IMR-90 (cell line): ENCODE measurements around the gene RAB11FIP4. TPM values are rescaled to one million over a fixed set of nuclear protein-coding genes. Genes with fewer than 3 reads are reported as not detected.

Source experiments
- ATAC-seq: fragments of 200-7000 bp; cut with Tn5 transposase; 2 replicates; pipeline ENCODE4 v1.9.1; 2020; ENCODE audit warnings: low read depth, mild to moderate bottlenecking, moderate library complexity
- BruUV-seq: library from RNA; stranded (reverse); fragments of 400-500 nt; replicated peaks from 2 replicates; lab custom pipeline; 2021; lab: Mats Ljungman, UMichigan
- CTCF ChIA-PET: fragments of 300-600 bp; formaldehyde crosslinking; extraction: SDS; loops from one replicate; lab custom pipeline; 2021; ENCODE audit warnings: antibody characterized with exemption; lab: Yijun Ruan, JAX
- POLR2A ChIA-PET: fragments of 300-600 bp; sonication (Branson Sonifier 250); formaldehyde crosslinking; loops from one replicate; lab custom pipeline; 2022; ENCODE audit warnings: antibody characterized with exemption; ENCODE audit not compliant: unreplicated experiment; lab: Charles Lee
- DNase-seq: peaks from one replicate; pipeline ENCODE4 v3.0.0; 2013
- H2AFZ ChIP-seq: replicated peaks from 2 replicates; pipeline ENCODE3; 2013; ENCODE audit warnings: low read length, mild to moderate bottlenecking; ENCODE audit not compliant: poor library complexity
- H2AK5ac ChIP-seq: 2 replicates; pipeline ENCODE4 v1.6.1; 2013; ENCODE audit warnings: low read depth, low read length, inconsistent platforms
- H2AK9ac ChIP-seq: replicated peaks from 2 replicates; pipeline ENCODE3; 2013; ENCODE audit warnings: mild to moderate bottlenecking, low read depth, low read length, moderate library complexity; ENCODE audit not compliant: poor library complexity
- H2BK120ac ChIP-seq: 2 replicates; pipeline ENCODE4 v1.6.1; 2013; ENCODE audit warnings: low read depth, low read length, inconsistent platforms
- H2BK15ac ChIP-seq: 3 replicates; pipeline ENCODE4 v1.6.1; 2013; ENCODE audit warnings: low read depth, low read length, inconsistent platforms
- H2BK20ac ChIP-seq: 2 replicates; pipeline ENCODE4 v1.6.1; 2013; ENCODE audit warnings: low read depth, mild to moderate bottlenecking, inconsistent platforms, low read length, moderate library complexity
- H2BK5ac ChIP-seq: 2 replicates; pipeline ENCODE4 v1.6.1; 2013; ENCODE audit warnings: mild to moderate bottlenecking, low read depth, low read length, inconsistent platforms; ENCODE audit not compliant: poor library complexity, severe bottlenecking
- H3K14ac ChIP-seq: replicated peaks from 2 replicates; pipeline ENCODE4 v1.6.1; 2013; ENCODE audit warnings: low read depth, low read length, inconsistent platforms
- H3K18ac ChIP-seq: 2 replicates; pipeline ENCODE4 v1.6.1; 2013; ENCODE audit warnings: low read depth, low read length, control low read depth
- H3K23ac ChIP-seq: 2 replicates; pipeline ENCODE4 v1.6.1; 2013; ENCODE audit warnings: low read depth, low read length, inconsistent platforms
- H3K27ac ChIP-seq: 2 replicates; pipeline ENCODE4 v1.5.1; 2013; ENCODE audit warnings: mild to moderate bottlenecking, control low read depth, low read length; ENCODE audit not compliant: insufficient read depth
- H3K27me3 ChIP-seq: 2 replicates; pipeline ENCODE4 v1.6.1; 2013; ENCODE audit warnings: low read length; ENCODE audit not compliant: control insufficient read depth, insufficient read depth
- H3K36me3 ChIP-seq: 2 replicates; pipeline ENCODE4 v1.6.1; 2013; ENCODE audit warnings: low read length, mixed read lengths; ENCODE audit not compliant: control insufficient read depth, insufficient read depth
- H3K4ac ChIP-seq: 2 replicates; pipeline ENCODE4 v1.6.1; 2013; ENCODE audit warnings: low read depth, low read length, inconsistent platforms
- H3K4me1 ChIP-seq: 2 replicates; pipeline ENCODE4 v1.6.1; 2013; ENCODE audit warnings: low read length, mixed read lengths; ENCODE audit not compliant: control insufficient read depth, insufficient read depth
- H3K4me2 ChIP-seq: 2 replicates; pipeline ENCODE4 v1.6.1; 2013; ENCODE audit warnings: low read depth, mild to moderate bottlenecking, control low read depth, low read length, moderate library complexity
- H3K4me3 ChIP-seq: 2 replicates; pipeline ENCODE4 v1.5.1; 2013; ENCODE audit warnings: low read depth, mild to moderate bottlenecking, control low read depth, low read length, moderate library complexity; ENCODE audit not compliant: insufficient read depth
- H3K56ac ChIP-seq: 2 replicates; pipeline ENCODE4 v1.6.1; 2013; ENCODE audit warnings: low read length, inconsistent platforms; ENCODE audit not compliant: insufficient read depth; ENCODE audit errors: extremely low read depth
- H3K79me1 ChIP-seq, 2 experiments: 2 replicates each; pipeline ENCODE4 v1.6.1; 2013; ENCODE audit warnings: low read length in 2 of 2, inconsistent platforms in 1 of 2, low read depth in 1 of 2
- H3K9ac ChIP-seq: 2 replicates; pipeline ENCODE4 v1.6.1; 2013; ENCODE audit warnings: low read depth, low read length, control low read depth
- H3K9me1 ChIP-seq: 2 replicates; pipeline ENCODE4 v1.6.1; 2013; ENCODE audit warnings: low read length, inconsistent platforms; ENCODE audit not compliant: insufficient read depth
- H3K9me3 ChIP-seq: 2 replicates; pipeline ENCODE4 v1.6.1; 2013; ENCODE audit warnings: low read length; ENCODE audit not compliant: control insufficient read depth, insufficient read depth
- H4K20me1 ChIP-seq: 2 replicates; pipeline ENCODE4 v1.6.1; 2013; ENCODE audit warnings: low read length, inconsistent platforms; ENCODE audit not compliant: insufficient read depth
- H4K5ac ChIP-seq: 2 replicates; pipeline ENCODE4 v1.6.1; 2013; ENCODE audit warnings: mild to moderate bottlenecking, low read depth, low read length, control low read depth
- H4K8ac ChIP-seq, 2 experiments: 2 replicates each; pipeline ENCODE4 v1.6.1; 2013; ENCODE audit warnings: low read depth in 2 of 2, low read length in 2 of 2, control low read depth in 1 of 2, inconsistent platforms in 1 of 2
- H4K91ac ChIP-seq: 2 replicates; pipeline ENCODE4 v1.6.1; 2013; ENCODE audit warnings: low read depth, low read length, inconsistent platforms; ENCODE audit not compliant: insufficient read depth
- BHLHE40 ChIP-seq: fragments of 150-350 bp; IDR thresholded peaks from 2 replicates; pipeline ENCODE4 v1.6.1; 2016; ENCODE audit warnings: mild to moderate bottlenecking, low read depth, low read length
- CEBPB ChIP-seq: IDR thresholded peaks from 2 replicates; pipeline ENCODE4 v1.6.1; 2012; ENCODE audit warnings: low read depth, low read length, improper control_type of control experiment
- FOS ChIP-seq: fragments of 150-350 bp; IDR thresholded peaks from 2 replicates; pipeline ENCODE4 v1.6.1; 2016; ENCODE audit warnings: low read depth, low read length
- RAD21 ChIP-seq: IDR thresholded peaks from 2 replicates; pipeline ENCODE4 v1.6.1; 2012; ENCODE audit warnings: low read length, improper control_type of control experiment
- SMC3 ChIP-seq: fragments of 150-350 bp; IDR thresholded peaks from 2 replicates; pipeline ENCODE4 v1.6.1; 2016; ENCODE audit warnings: low read depth, mild to moderate bottlenecking, antibody characterized with exemption, low read length, moderate library complexity
- WGBS, 2 experiments: methylation state at CpG; one replicate each; pipeline versions ENCODE4 v1.1.5 to v1.1.7; 2013; ENCODE audit warnings: missing lambda C conversion rate in 2 of 2; ENCODE audit not compliant: insufficient read length in 1 of 2; ENCODE audit errors: extremely low coverage in 2 of 2; 5-methylcytosine and 5-hydroxymethylcytosine counted together
- dilution Hi-C: fragments of 300-500 bp; cut with HindIII; formaldehyde crosslinking; loops from one replicate; pipeline ENCODE4 v1.14.3; 2018; ENCODE audit warnings: low sequenced_read_pairs; ENCODE audit not compliant: unreplicated experiment
- in situ Hi-C: fragments of 300-500 bp; cut with MboI; formaldehyde crosslinking; loops from 3 replicates; pipeline ENCODE4 v1.14.3; 2019; ENCODE audit warnings: low sequenced_read_pairs, inconsistent platforms, mixed read lengths
- intact Hi-C: fragments of 100-400 bp; cut with micrococcal nuclease; formaldehyde crosslinking; loops from 2 replicates; pipeline ENCODE4 v1.10.0; 2022
- polyA plus RNA-seq, 3 experiments: library from polyadenylated mRNA; depleted of rRNA; stranded (reverse); fragments of >200 nt; gene quantifications; 2 replicates each; pipeline ENCODE4 v1.2.3, GENCODE V29; 2012; ENCODE audit warnings: low replicate concordance in 1 of 3
- total RNA-seq: library from RNA; depleted of rRNA; stranded (reverse); fragments of >200 nt; gene quantifications from 2 replicates; pipeline ENCODE4 v1.2.3, GENCODE V29; 2012
- TF ChIP-seq, protein P1 (sequence below): conservative IDR thresholded peaks from 2 replicates; pipeline ENCODE4 v1.5.1; 2012; ENCODE audit warnings: mild to moderate bottlenecking, low read depth, low read length, improper control_type of control experiment
- TF ChIP-seq, protein P2 (sequence below): fragments of 150-350 bp; IDR thresholded peaks from 2 replicates; pipeline ENCODE4 v1.6.1; 2017; ENCODE audit warnings: mild to moderate bottlenecking, antibody characterized with exemption, low read length, low read depth

RAB11FIP4 gene
- total and polyA plus RNA-seq, 2 of the 4 experiments (the other 2 are of a cell fraction) = 0.68 to 1.1 TPM

DNA sequence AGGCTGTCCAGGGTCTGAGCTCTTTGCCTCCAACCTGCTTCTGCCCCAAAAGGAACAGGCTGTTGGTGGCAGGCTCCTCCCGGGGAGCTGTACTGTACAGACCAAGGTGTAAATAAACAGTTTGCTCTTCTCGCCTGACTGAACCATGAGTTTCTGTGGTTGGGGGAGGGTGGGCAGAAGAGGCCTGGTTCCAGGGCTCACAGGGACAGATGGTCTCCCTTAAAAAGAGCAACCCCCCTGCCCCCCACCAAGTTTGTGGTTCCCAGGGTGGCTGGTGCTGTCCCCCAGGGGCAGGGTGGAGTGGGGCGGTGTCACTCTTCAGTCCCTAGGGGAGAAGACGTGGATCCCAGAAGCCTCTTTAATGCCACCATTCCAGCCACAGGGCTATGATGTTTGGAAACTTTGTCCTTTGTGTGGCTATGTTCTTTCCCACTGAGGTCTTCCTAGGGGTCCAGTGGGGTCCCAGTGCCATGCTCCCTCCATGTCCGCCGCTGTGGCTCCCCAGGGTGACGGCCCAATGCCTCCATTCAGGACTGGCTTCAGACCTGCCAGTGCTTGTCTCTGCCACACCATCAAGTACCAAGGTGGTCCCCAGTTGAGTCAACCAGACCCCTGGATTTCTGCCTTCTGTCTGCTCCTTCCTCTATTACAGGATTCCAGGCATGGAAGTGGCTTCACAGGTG lies 146.7 kb downstream of the RAB11FIP4 start:
- Histone ChIP-seq H3K27ac (no peak overlapping the region), H2AK9ac (no peak overlapping the region), H3K36me3 (no peaks in the 10 kb centered on the region), H3K9ac (no peak overlapping the region), H4K8ac (no peak overlapping the region), H4K91ac (no peak overlapping the region), H3K23ac (no peak overlapping the region), H3K27me3 (no peaks in the 10 kb centered on the region), H3K56ac (no peak overlapping the region), H2BK15ac (no peak overlapping the region), H3K14ac (no peak overlapping the region), H2AK5ac (0 out of 2 replicates have a peak overlapping the region, but pooled peaks have one; percentile 3), H3K18ac (no peak overlapping the region), H2BK120ac (no peak overlapping the region), H2BK5ac (no peak overlapping the region), H2AFZ (peak overlapping the region; percentile 5), H3K79me1 (no peaks in the 10 kb centered on the region), H3K9me3 (no peaks in the 10 kb centered on the region), H4K20me1 (no peaks in the 10 kb centered on the region), H3K4me3 (no peak overlapping the region), H4K5ac (no peak overlapping the region), H3K4me2 (no peak overlapping the region), H3K4me1 (peaks cover 10% of the 10 kb centered on the region), H3K9me1 (peaks cover 2% of the 10 kb centered on the region; the same call in 1 of the 2 replicates), H2BK20ac (no peak overlapping the region), H3K4ac (no peak overlapping the region)
- ChIA-PET CTCF (no interaction called here), POLR2A (no interaction called here)
- ATAC-seq (peak; percentile 30; the same call in 1 of the 2 replicates), DNase-seq (no peak)
- WGBS, 2 experiments = 50% methylated on average over 2 of the region's 7 CpGs; no CpG with 5 or more reads in 1 of the 2 experiments
- TF ChIP-seq, protein P1, sequence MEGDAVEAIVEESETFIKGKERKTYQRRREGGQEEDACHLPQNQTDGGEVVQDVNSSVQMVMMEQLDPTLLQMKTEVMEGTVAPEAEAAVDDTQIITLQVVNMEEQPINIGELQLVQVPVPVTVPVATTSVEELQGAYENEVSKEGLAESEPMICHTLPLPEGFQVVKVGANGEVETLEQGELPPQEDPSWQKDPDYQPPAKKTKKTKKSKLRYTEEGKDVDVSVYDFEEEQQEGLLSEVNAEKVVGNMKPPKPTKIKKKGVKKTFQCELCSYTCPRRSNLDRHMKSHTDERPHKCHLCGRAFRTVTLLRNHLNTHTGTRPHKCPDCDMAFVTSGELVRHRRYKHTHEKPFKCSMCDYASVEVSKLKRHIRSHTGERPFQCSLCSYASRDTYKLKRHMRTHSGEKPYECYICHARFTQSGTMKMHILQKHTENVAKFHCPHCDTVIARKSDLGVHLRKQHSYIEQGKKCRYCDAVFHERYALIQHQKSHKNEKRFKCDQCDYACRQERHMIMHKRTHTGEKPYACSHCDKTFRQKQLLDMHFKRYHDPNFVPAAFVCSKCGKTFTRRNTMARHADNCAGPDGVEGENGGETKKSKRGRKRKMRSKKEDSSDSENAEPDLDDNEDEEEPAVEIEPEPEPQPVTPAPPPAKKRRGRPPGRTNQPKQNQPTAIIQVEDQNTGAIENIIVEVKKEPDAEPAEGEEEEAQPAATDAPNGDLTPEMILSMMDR = no peak
- TF ChIP-seq BHLHE40 (peak; percentile 27; the same call in 1 of the 2 replicates), FOS (no peak), CEBPB (no peak), SMC3 (no peak), RAD21 (no peak)
- TF ChIP-seq, protein P2, sequence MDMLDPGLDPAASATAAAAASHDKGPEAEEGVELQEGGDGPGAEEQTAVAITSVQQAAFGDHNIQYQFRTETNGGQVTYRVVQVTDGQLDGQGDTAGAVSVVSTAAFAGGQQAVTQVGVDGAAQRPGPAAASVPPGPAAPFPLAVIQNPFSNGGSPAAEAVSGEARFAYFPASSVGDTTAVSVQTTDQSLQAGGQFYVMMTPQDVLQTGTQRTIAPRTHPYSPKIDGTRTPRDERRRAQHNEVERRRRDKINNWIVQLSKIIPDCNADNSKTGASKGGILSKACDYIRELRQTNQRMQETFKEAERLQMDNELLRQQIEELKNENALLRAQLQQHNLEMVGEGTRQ = no peak
- no TSS peak for BruUV-seq
- dilution Hi-C loops (no loop called here), intact Hi-C loops (no loop called here), in situ Hi-C loops (no loop called here)
